ENCODE measurements around the gene TRIM2.

Gene TRIM2

GRCh38 chr4:153347117-153347516, 142.9 kb downstream of the TRIM2 start:
- Histone ChIP-seq H3K4me3 (no peak overlapping the region), H3K27ac (no peak overlapping the region)

GRCh38 chr4:153348006-153348405, 143.8 kb downstream of the TRIM2 start:
- Histone ChIP-seq H3K4me3 (no peak overlapping the region), H3K27ac (no peak overlapping the region)

GRCh38 chr4:153349206-153349805, 145.1 kb downstream of the TRIM2 start:
- Histone ChIP-seq H3K27ac (no peak overlapping the region), H3K4me3 (no peak overlapping the region)

- no peak overlapping the region for H3K4me3 ChIP-seq
- no peak overlapping the region for H3K27ac ChIP-seq
Observed at GRCh38 chr4:153362184-153362583, 157.9 kb downstream of the TRIM2 start.

- H3K27ac ChIP-seq: no peak overlapping the region
Observed at GRCh38 chr4:153364061-153364460, 159.8 kb downstream of the TRIM2 start.

GRCh38 chr4:153365003-153365402, 160.8 kb downstream of the TRIM2 start:
- Histone ChIP-seq H3K4me3 (no peak overlapping the region), H3K27ac (no peak overlapping the region)

More at GRCh38 chr4:153364061-153364460, 159.8 kb downstream of the TRIM2 start:
- no peak overlapping the region for H3K4me3 ChIP-seq

GRCh38 chr4:153366486-153366885, 162.2 kb downstream of the TRIM2 start:
- Histone ChIP-seq H3K27ac (no peak overlapping the region), H3K4me3 (no peak overlapping the region)

- H3K27ac ChIP-seq: no peak overlapping the region
Observed at GRCh38 chr4:153367092-153367491, 162.8 kb downstream of the TRIM2 start.

GRCh38 chr4:153369021-153369420, 164.8 kb downstream of the TRIM2 start:
- H3K4me3 ChIP-seq: no peak overlapping the region

More at GRCh38 chr4:153367092-153367491, 162.8 kb downstream of the TRIM2 start:
- no peak overlapping the region for H3K4me3 ChIP-seq

GRCh38 chr4:153371701-153372234, 167.5 kb downstream of the TRIM2 start:
- H3K27ac ChIP-seq: no peak overlapping the region
- H3K4me3 ChIP-seq: no peak overlapping the region

More at GRCh38 chr4:153369021-153369420, 164.8 kb downstream of the TRIM2 start:
- no peak overlapping the region for H3K27ac ChIP-seq

GRCh38 chr4:153372967-153373562, 168.8 kb downstream of the TRIM2 start:
- H3K27ac ChIP-seq: no peak overlapping the region
- no peak overlapping the region for H3K4me3 ChIP-seq

GRCh38 chr4:153374442-153374841, 170.2 kb downstream of the TRIM2 start:
- Histone ChIP-seq H3K4me3 (no peak overlapping the region), H3K27ac (no peak overlapping the region)

- no peak overlapping the region for H3K4me3 ChIP-seq
- no peak overlapping the region for H3K27ac ChIP-seq
Observed at GRCh38 chr4:153375303-153375702, 171.1 kb downstream of the TRIM2 start.

GRCh38 chr4:153383131-153383530, 178.9 kb downstream of the TRIM2 start:
- no peak overlapping the region for H3K27ac ChIP-seq

GRCh38 chr4:153384160-153384559, 179.9 kb downstream of the TRIM2 start:
- no peak overlapping the region for H3K27ac ChIP-seq

More at GRCh38 chr4:153383131-153383530, 178.9 kb downstream of the TRIM2 start:
- H3K4me3 ChIP-seq: no peak overlapping the region

GRCh38 chr4:153385784-153386183, 181.5 kb downstream of the TRIM2 start:
- H3K27ac ChIP-seq: no peak overlapping the region
- H3K4me3 ChIP-seq: no peak overlapping the region

More at GRCh38 chr4:153384160-153384559, 179.9 kb downstream of the TRIM2 start:
- no peak overlapping the region for H3K4me3 ChIP-seq

- no peak overlapping the region for H3K4me3 ChIP-seq
- H3K27ac ChIP-seq: no peak overlapping the region
Observed at GRCh38 chr4:153387981-153388380, 183.7 kb downstream of the TRIM2 start.
